ENCODE results near the gene AGER. TPM values are rescaled to one million over a fixed set of nuclear protein-coding genes. Genes with fewer than 3 reads are reported as not detected.

AGER gene
- total and polyA plus RNA-seq, 2 donors (not counting 1 experiment from before 2014, with no cell fraction given): 29.9 to 38.8 TPM

DNA sequence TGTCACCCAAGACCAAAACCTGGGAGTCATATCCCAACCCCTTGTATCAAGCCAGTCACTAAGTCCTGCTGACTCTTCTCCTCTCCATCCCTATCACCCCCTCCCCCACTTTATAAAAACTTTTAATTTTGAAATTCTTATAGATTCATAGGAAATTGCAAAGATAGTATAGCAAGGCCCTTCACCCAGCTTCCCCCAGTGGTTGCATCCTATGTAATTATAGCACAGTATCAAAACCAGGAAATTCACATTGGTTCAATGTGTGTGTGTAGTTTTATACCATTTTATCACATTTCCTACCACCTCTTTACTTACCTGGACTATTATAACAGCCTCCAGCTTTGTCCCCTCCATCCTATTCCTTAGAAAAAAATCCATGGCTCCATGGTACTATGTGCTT is 26.0 kb downstream of the AGER start:
- peaks cover 22% of the 10 kb centered on the region for H3K4me1 Mint-ChIP-seq
- Histone ChIP-seq H3K4me1 (ENCODE audit: control insufficient read depth in 2 of 2, insufficient read depth in 2 of 2, low read length in 2 of 2) (peaks cover 15 to 26% of the 10 kb centered on the region in 2 donors), H4K20me1 (ENCODE audit: control insufficient read depth, insufficient read depth, low read length, poor library complexity, severe bottlenecking) (no peaks in the 10 kb centered on the region), H3K79me2 (ENCODE audit: control insufficient read depth, insufficient read depth, low read length) (no peaks in the 10 kb centered on the region), H3K36me3 (replicated peaks in 1 of 2; ENCODE audit: control extremely low read depth in 1 of 2, control insufficient read depth in 1 of 2, extremely low read depth in 1 of 2, insufficient read depth in 2 of 2, low read length in 1 of 2) (no peaks in the 10 kb centered on the region), H3K27ac (ENCODE audit: low read length in 2 of 2) (no peak overlapping the region), H3K9me3 (ENCODE audit: control extremely low read depth in 1 of 3, control insufficient read depth in 2 of 3, insufficient read depth in 1 of 3, low read length in 2 of 3) (no peaks in the 10 kb centered on the region), H3K9ac (ENCODE audit: low read length) (no peak overlapping the region), H2AFZ (ENCODE audit: insufficient read depth, low read depth, low read length, poor library complexity, severe bottlenecking) (no peak overlapping the region), H3K4me2 (replicated peaks; ENCODE audit: low read depth, low read length, poor library complexity, severe bottlenecking) (no peak overlapping the region), H3K4me3 (ENCODE audit: control extremely low read depth in 1 of 5, extremely low read depth in 1 of 5, insufficient read depth in 1 of 5, low read depth in 2 of 5, low read length in 4 of 5) (no peak overlapping the region), H3K27me3 (replicated peaks in 1 of 4; ENCODE audit: control extremely low read depth in 1 of 4, control insufficient read depth in 3 of 4, insufficient read depth in 4 of 4, low read length in 3 of 4) (peaks cover 0 to 20% (median 4%) of the 10 kb centered on the region in 4 experiments)
- POLR2A ChIA-PET: no interaction called here
- H3K9me3 Mint-ChIP-seq (ENCODE audit: insufficient read depth): no peaks in the 10 kb centered on the region
- H3K4me3 Mint-ChIP-seq: no peak overlapping the region
- H3K27me3 Mint-ChIP-seq: peaks cover 4% of the 10 kb centered on the region
- DNase-seq (no peak), ATAC-seq (ENCODE audit: low read depth) (no peak)
- TF ChIP-seq, protein P1, sequence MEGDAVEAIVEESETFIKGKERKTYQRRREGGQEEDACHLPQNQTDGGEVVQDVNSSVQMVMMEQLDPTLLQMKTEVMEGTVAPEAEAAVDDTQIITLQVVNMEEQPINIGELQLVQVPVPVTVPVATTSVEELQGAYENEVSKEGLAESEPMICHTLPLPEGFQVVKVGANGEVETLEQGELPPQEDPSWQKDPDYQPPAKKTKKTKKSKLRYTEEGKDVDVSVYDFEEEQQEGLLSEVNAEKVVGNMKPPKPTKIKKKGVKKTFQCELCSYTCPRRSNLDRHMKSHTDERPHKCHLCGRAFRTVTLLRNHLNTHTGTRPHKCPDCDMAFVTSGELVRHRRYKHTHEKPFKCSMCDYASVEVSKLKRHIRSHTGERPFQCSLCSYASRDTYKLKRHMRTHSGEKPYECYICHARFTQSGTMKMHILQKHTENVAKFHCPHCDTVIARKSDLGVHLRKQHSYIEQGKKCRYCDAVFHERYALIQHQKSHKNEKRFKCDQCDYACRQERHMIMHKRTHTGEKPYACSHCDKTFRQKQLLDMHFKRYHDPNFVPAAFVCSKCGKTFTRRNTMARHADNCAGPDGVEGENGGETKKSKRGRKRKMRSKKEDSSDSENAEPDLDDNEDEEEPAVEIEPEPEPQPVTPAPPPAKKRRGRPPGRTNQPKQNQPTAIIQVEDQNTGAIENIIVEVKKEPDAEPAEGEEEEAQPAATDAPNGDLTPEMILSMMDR (IDR thresholded peaks at IDR 0.05): no peak
- TF ChIP-seq EZH2 (IDR thresholded peaks at IDR 0.05; ENCODE audit: borderline replicate concordance, insufficient read depth, low read depth, low read length, poor library complexity, severe bottlenecking): no peak
- no peak overlapping the region for H3K27ac Mint-ChIP-seq
- CTCF ChIA-PET: interaction anchor here (0.8 kb wide), 1 partner anchor 39 kb away, joined by 3 read pairs; no protein-coding TSS in a partner anchor
- intact Hi-C loops (cut with micrococcal nuclease): loop anchor here (10.0 kb wide), 1 partner anchor 113 kb away; no protein-coding TSS in a partner anchor

DNA sequence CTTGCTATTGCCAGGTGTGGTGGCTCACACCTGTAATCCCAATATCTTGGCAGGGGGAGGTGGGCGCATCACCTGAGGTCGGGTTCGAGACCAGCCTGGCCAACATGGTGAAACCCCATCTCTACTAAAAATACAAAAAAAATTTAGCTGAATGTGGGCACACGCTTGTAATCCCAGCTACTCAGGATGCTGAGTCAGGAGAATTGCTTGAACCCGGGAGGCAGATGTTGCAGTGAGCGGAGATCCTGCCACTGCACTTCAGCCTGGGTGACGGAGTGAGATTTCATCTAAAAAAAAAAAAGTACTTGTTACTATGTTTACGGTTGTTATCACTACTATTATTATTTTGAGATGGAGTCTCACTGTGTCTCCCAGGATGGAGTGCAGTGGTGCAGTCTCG is 27.2 kb downstream of the AGER start:
- Mint-ChIP-seq H3K4me1 (peaks cover 30% of the 10 kb centered on the region), H3K9me3 (ENCODE audit: insufficient read depth) (no peaks in the 10 kb centered on the region), H3K27ac (no peak overlapping the region), H3K4me3 (no peak overlapping the region), H3K27me3 (peaks cover 14% of the 10 kb centered on the region)
- H3K4me2 ChIP-seq (replicated peaks; ENCODE audit: low read depth, low read length, poor library complexity, severe bottlenecking): no peak overlapping the region
- ATAC-seq (ENCODE audit: low read depth) (no peak), DNase-seq (no peak)
- no peak overlapping the region for H3K9ac ChIP-seq (ENCODE audit: low read length)
- H3K79me2 ChIP-seq (ENCODE audit: control insufficient read depth, insufficient read depth, low read length): no peaks in the 10 kb centered on the region
- TF ChIP-seq EZH2 (IDR thresholded peaks at IDR 0.05; ENCODE audit: borderline replicate concordance, insufficient read depth, low read depth, low read length, poor library complexity, severe bottlenecking): no peak
- TF ChIP-seq, protein P1 (IDR thresholded peaks at IDR 0.05): no peak
- CTCF ChIA-PET: no interaction called here
- no peaks in the 10 kb centered on the region for H3K9me3 ChIP-seq (ENCODE audit: control extremely low read depth in 1 of 3, control insufficient read depth in 2 of 3, insufficient read depth in 1 of 3, low read length in 2 of 3)
- no peaks in the 10 kb centered on the region for H4K20me1 ChIP-seq (ENCODE audit: control insufficient read depth, insufficient read depth, low read length, poor library complexity, severe bottlenecking)
- intact Hi-C loops (cut with micrococcal nuclease): loop anchor here (10.0 kb wide), 1 partner anchor 112 kb away; no protein-coding TSS in a partner anchor
- no peak overlapping the region for H3K4me3 ChIP-seq (ENCODE audit: control extremely low read depth in 1 of 5, extremely low read depth in 1 of 5, insufficient read depth in 1 of 5, low read depth in 2 of 5, low read length in 4 of 5)
- POLR2A ChIA-PET: no interaction called here
- H3K4me1 ChIP-seq (ENCODE audit: control insufficient read depth in 2 of 2, insufficient read depth in 2 of 2, low read length in 2 of 2): peaks cover 17 to 27% of the 10 kb centered on the region in 2 donors
- no peaks in the 10 kb centered on the region for H3K36me3 ChIP-seq (replicated peaks in 1 of 2; ENCODE audit: control extremely low read depth in 1 of 2, control insufficient read depth in 1 of 2, extremely low read depth in 1 of 2, insufficient read depth in 2 of 2, low read length in 1 of 2)
- 93% methylated on average over 4 of the region's 9 CpGs for WGBS (ENCODE audit: insufficient coverage)
- H3K27me3 ChIP-seq (replicated peaks in 1 of 4; ENCODE audit: control extremely low read depth in 1 of 4, control insufficient read depth in 3 of 4, insufficient read depth in 4 of 4, low read length in 3 of 4): peaks cover 0 to 26% (median 5%) of the 10 kb centered on the region in 4 experiments
- H2AFZ ChIP-seq (ENCODE audit: insufficient read depth, low read depth, low read length, poor library complexity, severe bottlenecking): no peak overlapping the region
- H3K27ac ChIP-seq (ENCODE audit: low read length in 2 of 2): no peak overlapping the region
